ENCODE measurements around the gene PUSL1. TPM values are rescaled to one million over a fixed set of nuclear protein-coding genes. Genes with fewer than 3 reads are reported as not detected.

PUSL1 gene
- polyA plus RNA-seq, 2 of the 4 experiments (the other 2 are of a cell fraction) = 7.4 to 14.6 TPM

DNA sequence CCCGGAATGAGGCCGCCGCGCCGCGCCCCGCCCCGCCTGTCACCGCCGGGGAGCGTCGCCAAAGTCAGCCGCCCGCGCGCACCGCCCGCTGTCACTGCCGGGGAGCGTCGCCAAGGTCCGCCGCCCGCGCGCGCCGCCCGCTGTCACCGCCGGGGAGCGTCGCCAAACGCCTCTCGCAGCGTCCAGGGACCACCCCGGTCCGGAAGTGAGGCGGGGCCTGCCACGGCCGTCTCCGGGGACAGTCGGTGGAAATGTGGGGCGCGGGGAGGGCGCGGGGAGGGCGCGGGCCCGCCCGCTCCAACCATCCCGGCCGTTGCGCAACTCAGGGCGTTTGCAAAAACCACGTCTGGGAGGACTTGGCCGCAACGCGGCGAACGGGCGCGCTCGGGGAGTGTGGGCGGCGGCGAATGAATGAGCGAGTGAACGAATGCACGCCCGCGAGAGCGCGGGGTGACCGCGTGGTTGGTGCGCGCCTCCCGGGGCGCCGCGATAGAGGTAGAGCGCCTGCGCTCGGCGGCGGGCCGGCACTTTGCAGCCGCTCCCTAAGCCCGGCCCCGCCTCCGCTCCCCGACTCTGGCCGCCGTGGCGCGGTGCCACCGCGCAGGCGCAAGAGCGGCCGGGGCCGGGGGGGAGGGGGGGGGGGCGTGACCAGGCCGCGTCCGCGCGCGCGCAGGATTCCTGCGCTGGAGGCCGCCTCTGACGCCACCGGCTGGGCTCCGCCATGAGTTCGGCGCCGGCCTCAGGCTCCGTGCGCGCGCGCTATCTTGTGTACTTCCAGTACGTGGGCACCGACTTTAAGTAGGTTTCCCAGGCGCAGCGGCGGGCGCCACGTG, at the start of gene PUSL1, which contains the start of gene ACAP3 (continued):
- TF ChIP-seq, protein P1, sequence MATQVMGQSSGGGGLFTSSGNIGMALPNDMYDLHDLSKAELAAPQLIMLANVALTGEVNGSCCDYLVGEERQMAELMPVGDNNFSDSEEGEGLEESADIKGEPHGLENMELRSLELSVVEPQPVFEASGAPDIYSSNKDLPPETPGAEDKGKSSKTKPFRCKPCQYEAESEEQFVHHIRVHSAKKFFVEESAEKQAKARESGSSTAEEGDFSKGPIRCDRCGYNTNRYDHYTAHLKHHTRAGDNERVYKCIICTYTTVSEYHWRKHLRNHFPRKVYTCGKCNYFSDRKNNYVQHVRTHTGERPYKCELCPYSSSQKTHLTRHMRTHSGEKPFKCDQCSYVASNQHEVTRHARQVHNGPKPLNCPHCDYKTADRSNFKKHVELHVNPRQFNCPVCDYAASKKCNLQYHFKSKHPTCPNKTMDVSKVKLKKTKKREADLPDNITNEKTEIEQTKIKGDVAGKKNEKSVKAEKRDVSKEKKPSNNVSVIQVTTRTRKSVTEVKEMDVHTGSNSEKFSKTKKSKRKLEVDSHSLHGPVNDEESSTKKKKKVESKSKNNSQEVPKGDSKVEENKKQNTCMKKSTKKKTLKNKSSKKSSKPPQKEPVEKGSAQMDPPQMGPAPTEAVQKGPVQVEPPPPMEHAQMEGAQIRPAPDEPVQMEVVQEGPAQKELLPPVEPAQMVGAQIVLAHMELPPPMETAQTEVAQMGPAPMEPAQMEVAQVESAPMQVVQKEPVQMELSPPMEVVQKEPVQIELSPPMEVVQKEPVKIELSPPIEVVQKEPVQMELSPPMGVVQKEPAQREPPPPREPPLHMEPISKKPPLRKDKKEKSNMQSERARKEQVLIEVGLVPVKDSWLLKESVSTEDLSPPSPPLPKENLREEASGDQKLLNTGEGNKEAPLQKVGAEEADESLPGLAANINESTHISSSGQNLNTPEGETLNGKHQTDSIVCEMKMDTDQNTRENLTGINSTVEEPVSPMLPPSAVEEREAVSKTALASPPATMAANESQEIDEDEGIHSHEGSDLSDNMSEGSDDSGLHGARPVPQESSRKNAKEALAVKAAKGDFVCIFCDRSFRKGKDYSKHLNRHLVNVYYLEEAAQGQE (IDR thresholded peaks at IDR 0.05) = peak; percentile 41
- TF ChIP-seq CHD4 (IDR thresholded peaks at IDR 0.05; ENCODE audit: borderline replicate concordance) (no peak), NPAS2 (CRISPR knock-in tag; IDR thresholded peaks at IDR 0.05; ENCODE audit: borderline replicate concordance) (no peak), MAZ (IDR thresholded peaks at IDR 0.05; ENCODE audit: borderline replicate concordance, low read depth, low read length) (no peak), MAFK (IDR thresholded peaks at IDR 0.05; ENCODE audit: partially characterized antibody) (no peak), GATA3 (IDR thresholded peaks at IDR 0.05; ENCODE audit: borderline replicate concordance) (no peak), ZSCAN20 (CRISPR knock-in tag; IDR thresholded peaks at IDR 0.05) (no peak), ZC3H11A (IDR thresholded peaks at IDR 0.05) (no peak), ZNF302 (CRISPR knock-in tag; IDR thresholded peaks at IDR 0.05) (no peak)

DNA sequence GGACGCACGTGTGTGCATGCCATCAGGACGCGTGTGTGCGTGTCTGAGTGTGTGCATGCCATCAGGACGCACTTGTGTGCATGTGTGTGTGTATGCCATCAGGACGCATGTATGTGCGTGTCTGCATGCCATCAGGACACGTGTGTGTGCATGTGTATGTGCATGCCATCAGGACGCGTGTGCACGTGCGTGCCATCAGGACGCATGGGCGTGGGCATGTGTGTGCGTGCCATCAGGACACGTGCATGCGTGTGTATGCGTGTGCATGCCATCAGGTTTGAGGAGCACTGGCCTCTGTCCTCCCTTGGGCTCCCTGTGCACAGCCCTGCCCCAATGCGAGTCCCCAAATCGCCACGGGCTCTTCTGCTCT, 49.3 kb upstream of the PUSL1 start:
- WGBS (ENCODE audit: missing lambda C conversion rate) = 95% methylated on average over 19 of the region's 22 CpGs
- no peak for DNase-seq (ENCODE audit: low read depth in 1 of 2, low spot score in 1 of 2)
- Histone ChIP-seq H3K4me3 (no peak overlapping the region), H3K4me1 (no peaks in the 10 kb centered on the region), H3K9me3 (no peaks in the 10 kb centered on the region), H3K27ac (no peak overlapping the region), H3K4me2 (no peak overlapping the region)
- ATAC-seq = no peak
- TF ChIP-seq, protein P2, sequence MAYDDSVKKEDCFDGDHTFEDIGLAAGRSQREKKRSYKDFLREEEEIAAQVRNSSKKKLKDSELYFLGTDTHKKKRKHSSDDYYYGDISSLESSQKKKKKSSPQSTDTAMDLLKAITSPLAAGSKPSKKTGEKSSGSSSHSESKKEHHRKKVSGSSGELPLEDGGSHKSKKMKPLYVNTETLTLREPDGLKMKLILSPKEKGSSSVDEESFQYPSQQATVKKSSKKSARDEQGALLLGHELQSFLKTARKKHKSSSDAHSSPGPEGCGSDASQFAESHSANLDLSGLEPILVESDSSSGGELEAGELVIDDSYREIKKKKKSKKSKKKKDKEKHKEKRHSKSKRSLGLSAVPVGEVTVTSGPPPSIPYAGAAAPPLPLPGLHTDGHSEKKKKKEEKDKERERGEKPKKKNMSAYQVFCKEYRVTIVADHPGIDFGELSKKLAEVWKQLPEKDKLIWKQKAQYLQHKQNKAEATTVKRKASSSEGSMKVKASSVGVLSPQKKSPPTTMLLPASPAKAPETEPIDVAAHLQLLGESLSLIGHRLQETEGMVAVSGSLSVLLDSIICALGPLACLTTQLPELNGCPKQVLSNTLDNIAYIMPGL (CRISPR knock-in tag; IDR thresholded peaks at IDR 0.05; ENCODE audit: borderline replicate concordance) = no peak
- TF ChIP-seq FOXS1 (CRISPR knock-in tag; IDR thresholded peaks at IDR 0.05) (no peak), GATA3 (IDR thresholded peaks at IDR 0.05; ENCODE audit: borderline replicate concordance) (no peak), CHD4 (IDR thresholded peaks at IDR 0.05; ENCODE audit: borderline replicate concordance) (no peak), HOXB5 (CRISPR knock-in tag; IDR thresholded peaks at IDR 0.05) (no peak), RCOR1 (IDR thresholded peaks at IDR 0.05; ENCODE audit: low read depth, low read length) (no peak), MAFK (IDR thresholded peaks at IDR 0.05; ENCODE audit: partially characterized antibody) (no peak), TFCP2L1 (CRISPR knock-in tag; IDR thresholded peaks at IDR 0.05) (no peak), PHF8 (IDR thresholded peaks at IDR 0.05; ENCODE audit: borderline replicate concordance, low read depth) (no peak), SMC3 (IDR thresholded peaks at IDR 0.05) (no peak), ZNF302 (CRISPR knock-in tag; IDR thresholded peaks at IDR 0.05) (no peak), CBX2 (IDR thresholded peaks at IDR 0.05; ENCODE audit: borderline replicate concordance, low read depth) (no peak), FOSL2 (IDR thresholded peaks at IDR 0.05) (no peak), FOSL2 (CRISPR knock-in tag; IDR thresholded peaks at IDR 0.05) (no peak), NPAS2 (CRISPR knock-in tag; IDR thresholded peaks at IDR 0.05; ENCODE audit: borderline replicate concordance) (no peak), BHLHE40 (IDR thresholded peaks at IDR 0.05; ENCODE audit: low read depth, low read length) (no peak), NFE2L2 (conservative IDR thresholded peaks at IDR 0.05; ENCODE audit: low read length) (no peak), MAZ (IDR thresholded peaks at IDR 0.05; ENCODE audit: borderline replicate concordance, low read depth, low read length) (no peak)
- TF ChIP-seq, protein P3, sequence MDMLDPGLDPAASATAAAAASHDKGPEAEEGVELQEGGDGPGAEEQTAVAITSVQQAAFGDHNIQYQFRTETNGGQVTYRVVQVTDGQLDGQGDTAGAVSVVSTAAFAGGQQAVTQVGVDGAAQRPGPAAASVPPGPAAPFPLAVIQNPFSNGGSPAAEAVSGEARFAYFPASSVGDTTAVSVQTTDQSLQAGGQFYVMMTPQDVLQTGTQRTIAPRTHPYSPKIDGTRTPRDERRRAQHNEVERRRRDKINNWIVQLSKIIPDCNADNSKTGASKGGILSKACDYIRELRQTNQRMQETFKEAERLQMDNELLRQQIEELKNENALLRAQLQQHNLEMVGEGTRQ (IDR thresholded peaks at IDR 0.05) = no peak
- TF ChIP-seq, protein P4, sequence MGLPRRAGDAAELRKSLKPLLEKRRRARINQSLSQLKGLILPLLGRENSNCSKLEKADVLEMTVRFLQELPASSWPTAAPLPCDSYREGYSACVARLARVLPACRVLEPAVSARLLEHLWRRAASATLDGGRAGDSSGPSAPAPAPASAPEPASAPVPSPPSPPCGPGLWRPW (IDR thresholded peaks at IDR 0.05) = no peak
- ChIA-PET POLR2A (no interaction called here), CTCF (no interaction called here)
- no peak for FAIRE-seq
